Hematopoietic multipotent progenitor cell (in vitro differentiated cells): Measurements from ENCODE around the gene ATP11A. TPM values are rescaled to one million over a fixed set of nuclear protein-coding genes. Genes with fewer than 3 reads are reported as not detected.

Source experiments
- DNase-seq, 3 donors: peaks; one replicate each; pipeline ENCODE4 v3.0.0-alpha.2; 2011 to 2015; ENCODE audit warnings: low read depth in 2 of 3, low spot score in 2 of 3
- total RNA-seq: library from RNA; depleted of rRNA; stranded (reverse); fragments of >200 nt; gene quantifications from one replicate; pipeline ENCODE4 v1.2.3, GENCODE V29; 2012

Gene ATP11A
- total RNA-seq, 1 donor = 10.0 TPM

- peak in 2 of 3 donors; percentile 19 to 33 for DNase-seq
Observed at GRCh38 chr13:112688560-112689302, 1.1 kb upstream of the ATP11A start.

DNA sequence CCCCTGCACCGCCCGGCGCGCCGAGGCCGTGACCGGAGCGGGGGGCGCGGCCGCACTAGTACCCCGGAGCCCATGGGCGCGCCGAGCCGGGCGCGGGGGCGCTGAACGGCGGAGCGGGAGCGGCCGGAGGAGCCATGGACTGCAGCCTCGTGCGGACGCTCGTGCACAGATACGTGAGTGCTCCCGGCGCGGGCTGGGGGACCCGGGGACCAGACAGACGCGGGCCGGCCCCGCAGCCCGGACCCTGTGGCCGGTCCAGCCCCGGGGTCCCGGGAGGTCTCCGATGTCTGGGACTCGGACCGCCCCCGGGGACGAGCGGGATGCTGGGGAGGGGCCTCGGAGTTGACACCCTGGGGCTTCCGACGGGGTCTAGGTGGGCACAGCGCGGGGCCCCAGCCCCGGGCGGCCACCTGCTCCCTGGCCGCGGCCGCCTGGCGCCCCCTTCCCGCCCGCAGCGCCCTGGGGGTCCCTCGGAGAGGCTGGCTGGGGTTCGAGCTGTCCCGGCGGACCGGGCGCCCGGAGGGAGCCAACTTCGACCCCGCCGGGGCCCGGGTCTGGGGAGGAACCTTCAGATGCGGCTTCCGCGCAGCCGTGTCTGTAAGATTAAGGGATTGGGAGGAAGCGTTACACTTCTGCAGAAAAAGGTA is 568 bp downstream of the ATP11A start:
- peak in 1 of 3 donors; percentile 45 for DNase-seq

GRCh38 chr13:112692104-112692503 is 2.3 kb downstream of the ATP11A start:
- no peak for DNase-seq

DNA sequence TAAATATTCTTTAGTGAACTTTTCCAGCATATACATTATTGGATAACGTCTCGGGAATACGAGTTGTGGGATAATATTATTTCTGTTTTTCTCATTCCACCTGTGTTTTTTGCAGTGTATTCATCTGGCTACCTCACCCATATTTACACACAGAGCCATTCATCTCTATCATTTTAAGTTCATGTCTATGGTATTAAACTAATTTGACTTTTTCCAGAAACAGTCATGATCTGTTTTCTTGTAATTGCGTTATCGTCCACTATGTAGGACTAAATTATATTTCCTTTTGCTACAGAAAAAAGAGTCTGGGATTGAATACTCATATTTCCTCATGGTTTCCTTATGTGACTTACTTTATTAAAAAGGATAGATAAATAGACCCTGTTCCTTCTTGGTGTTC is 2.7 kb downstream of the ATP11A start:
- DNase-seq = no peak

DNA sequence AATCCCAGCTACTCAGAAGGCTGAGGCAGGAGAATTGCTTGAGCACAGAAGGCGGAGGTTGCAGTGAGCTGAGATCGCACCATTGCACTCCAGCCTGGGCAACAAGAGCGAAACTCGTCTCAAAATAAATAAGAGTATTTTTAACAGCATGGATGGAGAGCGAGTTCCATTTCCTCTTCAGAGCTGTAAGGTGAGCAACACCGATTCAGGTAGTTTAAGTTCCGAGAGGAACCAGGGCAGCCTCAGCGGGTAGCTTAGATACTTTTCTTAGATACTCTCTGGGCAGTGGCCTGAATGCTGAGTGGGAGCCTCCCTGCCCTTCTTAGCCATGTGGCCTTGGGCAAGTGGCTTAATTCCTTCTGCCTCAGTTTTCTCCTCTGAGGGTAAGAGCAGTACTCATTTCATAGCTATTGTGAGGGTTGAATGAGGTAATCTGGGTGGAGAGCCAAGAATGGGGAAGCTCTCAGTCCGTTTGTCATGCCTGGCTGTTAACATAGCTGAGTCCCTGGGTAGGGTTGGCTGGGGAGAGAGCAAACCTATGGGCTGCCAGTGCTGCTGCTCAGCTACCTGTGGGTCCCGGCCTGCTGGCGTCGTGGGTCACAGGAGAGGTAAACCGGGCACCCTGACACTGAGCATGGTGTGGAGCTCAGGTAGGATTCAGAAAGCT is 4.1 kb downstream of the ATP11A start:
- peak in 1 of 3 donors; percentile 49 for DNase-seq

- DNase-seq = no peak
Observed at GRCh38 chr13:112695121-112695520, 5.3 kb downstream of the ATP11A start.

DNA sequence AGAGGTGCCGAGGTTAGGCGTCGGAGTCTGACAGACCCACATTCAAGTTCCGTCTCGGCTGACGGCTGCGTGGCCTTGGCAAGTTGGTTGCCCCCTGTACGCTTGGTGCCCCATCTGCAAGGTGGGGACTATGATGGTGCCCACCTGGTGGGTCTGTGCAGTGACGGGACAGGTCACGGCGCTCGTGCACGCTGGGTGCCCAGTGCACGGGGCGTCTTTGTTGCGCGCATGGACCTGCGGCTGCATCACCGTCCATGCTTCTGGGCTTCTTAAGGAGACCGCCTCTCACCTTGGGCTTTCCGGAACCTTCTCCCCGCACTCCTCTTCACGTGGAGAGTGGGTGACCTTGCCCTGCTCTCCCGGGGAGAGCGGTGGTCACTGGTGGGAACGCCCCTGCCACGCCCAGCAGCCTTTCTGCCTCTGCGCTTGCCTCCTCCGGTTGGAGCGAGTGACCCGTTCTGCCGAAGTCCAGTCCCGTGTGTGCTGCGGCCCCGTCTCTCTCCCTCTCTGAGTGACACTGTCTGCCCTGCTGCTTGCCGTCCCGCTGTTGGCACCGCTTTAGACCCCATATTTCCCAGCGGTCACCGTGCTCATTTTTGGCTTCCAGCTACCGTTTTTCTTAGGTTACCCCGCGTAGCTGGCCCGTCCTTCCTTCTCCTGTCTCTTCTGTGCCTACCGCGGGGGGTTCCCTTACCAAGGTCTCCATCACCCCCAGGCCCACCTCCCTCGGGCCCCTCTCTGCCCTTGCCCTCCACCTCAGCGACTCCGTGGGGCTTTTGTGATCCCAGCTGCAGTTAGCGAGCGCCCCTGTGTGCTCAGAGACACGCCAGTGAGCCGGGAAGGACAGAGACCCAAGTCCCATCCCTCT is 6.4 kb downstream of the ATP11A start:
- no peak for DNase-seq

DNA sequence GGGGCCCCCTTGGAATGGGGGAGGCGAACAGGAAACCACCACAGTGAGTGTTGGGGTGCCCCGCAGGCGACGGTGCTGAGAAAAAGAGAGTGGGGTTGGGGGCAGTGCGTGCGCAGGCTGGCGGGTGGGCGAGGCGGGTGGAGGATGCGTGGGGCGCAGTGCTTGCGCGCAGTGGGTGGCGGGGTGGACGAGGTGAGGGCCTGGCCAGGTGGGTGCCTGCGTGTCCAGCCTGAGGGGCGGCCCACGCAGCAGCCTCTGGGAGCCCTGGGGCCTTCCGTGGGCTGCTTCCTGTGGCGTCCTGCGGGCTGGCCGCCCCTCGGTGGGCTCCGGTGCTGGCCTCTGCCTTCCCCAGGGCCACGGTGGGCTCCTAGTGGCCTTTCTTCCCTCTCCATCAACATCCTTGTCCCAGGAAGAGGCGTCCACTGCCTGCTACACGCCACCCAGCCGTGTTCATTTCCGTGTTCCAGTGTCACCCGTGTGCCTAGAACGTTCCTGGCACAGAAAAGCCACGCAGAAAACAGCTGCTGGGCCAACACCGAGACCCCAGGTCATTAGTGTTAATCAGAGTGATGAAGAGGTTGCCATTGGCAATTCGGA is 7.1 kb downstream of the ATP11A start:
- DNase-seq = no peak

- DNase-seq = no peak
Observed at GRCh38 chr13:112697756-112698655, 8.2 kb downstream of the ATP11A start.

DNA sequence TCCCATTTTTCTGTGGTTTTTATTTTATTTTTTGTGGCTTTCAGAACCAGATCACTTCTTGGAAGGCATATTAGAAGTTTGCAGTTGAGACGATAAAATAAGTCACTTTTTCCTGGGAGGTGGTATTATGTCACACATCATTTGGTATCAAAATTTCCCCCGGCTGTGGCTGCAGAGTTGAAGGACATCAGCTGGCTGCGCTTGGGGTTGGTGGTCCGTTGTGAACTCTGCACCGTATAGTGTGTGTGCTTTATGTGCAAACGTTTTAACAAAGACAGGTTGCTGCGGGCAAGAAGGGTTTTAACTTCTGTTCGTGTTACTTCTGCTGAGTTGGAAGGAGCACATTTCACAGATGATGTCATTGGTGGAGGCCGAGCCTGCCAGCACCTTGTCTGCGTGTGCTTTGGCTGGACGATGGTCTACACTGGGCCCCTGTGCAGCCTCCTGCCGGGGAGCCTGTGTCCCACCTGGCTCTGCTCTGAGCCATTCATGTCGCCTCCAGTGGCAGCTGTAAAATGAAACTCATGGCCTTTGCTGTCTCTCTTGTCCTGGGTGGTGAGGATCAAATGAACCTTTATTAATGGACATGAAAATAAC is 9.6 kb downstream of the ATP11A start:
- no peak for DNase-seq

- DNase-seq = no peak
Observed at GRCh38 chr13:112700291-112701060, 10.6 kb downstream of the ATP11A start.

DNA sequence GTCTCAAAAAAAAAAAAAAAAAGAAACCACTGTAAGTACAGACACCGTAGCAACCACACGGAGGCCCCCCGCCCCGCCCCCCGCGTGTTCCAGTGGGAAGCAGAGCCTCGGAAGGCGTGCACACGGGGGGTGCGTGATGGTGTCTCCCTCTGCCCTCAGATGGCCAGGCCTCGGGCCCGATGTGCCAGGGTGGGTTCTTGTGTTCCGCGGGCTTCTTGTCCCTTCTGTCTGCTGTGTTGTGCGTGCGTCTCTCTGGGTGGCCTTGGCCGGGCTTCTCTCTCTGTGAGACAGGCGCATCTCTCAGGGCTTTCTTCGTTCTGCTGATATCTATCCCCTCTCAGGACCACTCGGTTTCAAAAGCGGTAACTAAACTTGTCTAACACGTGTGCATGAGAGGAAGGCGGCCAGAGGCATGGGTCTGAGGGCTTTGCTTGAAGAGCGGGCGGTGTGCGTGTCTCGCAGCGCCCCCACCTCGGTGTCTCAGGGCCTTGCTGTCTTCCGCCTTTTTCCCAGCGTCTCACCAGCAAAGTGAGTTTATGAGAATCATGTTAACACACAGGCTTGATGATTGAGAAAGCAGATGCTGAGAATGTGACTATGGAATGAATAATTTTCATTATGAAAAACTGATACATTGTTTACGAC is 12.6 kb downstream of the ATP11A start:
- DNase-seq = no peak

- DNase-seq = peak in 1 of 3 donors; percentile 31
Observed at GRCh38 chr13:112702986-112703379, 13.1 kb downstream of the ATP11A start.

- no peak for DNase-seq
Observed at GRCh38 chr13:112703449-112704284, 13.8 kb downstream of the ATP11A start.

DNA sequence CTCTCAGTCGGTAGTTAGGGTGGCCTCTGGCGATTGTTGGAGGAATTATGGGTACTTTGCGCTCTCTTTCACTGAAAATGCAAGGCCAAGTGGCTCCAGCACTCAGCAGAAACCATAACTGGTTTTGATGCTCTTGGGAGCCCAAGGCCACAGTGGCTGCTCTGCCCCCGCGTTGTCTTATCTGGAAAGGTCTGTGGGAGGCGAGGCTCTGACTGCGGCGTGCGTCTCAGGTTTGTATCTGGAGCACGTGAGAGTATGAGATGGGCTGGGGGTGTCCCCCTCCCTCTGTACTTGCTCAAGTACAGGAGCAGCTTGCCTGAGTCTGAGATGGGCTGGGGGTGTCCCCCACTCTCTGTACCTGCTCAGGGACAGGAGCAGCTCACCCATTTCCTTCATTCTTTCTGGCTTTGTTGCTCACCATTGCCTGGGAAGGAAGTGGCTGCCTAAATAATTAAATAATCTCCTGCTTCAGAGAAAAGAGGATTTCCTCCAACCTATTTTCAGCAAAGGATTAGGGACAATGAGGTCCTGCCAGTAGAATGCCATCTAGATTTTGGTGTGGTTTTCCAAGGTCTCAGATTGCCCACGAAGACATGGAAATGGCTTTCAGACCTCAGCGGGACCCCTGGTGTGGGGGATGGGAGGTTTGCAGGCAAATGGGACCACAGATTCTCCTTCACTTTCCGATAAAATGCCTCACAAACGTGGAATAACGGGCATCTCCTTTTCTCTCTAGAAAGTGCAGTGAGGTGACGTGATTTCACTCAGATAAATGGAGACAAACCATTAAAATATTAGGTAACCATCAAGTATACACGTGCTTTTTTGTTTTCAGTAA is 14.7 kb downstream of the ATP11A start:
- DNase-seq = no peak

DNA sequence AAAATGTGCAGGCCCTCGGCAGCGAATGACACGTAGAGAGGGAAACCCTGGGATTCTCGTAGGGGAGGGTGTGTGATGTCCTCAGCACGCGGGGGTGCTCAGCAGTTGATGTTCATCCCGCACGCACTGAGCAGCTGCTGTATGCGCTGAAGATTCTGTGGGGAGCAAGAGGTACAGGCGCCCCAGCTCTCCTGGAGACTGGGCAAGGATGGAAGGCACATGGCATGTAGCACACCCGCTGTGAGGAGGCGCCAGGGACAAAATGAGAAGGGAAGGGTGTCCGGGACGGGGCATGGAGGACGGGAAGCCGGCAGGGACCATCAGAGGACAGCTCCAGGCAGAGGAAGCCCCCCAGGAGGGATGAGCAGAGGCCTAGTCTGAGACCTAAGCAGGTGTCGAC is 15.4 kb downstream of the ATP11A start:
- no peak for DNase-seq
